Measurements from ENCODE around the gene MT1B. TPM values are rescaled to one million over a fixed set of nuclear protein-coding genes. Genes with fewer than 3 reads are reported as not detected.

The MT1B gene
- total and polyA plus RNA-seq, 2 of the 4 experiments (the other 2 are of a cell fraction): not detected

GRCh38 chr16:56635441-56635967, 16.2 kb upstream of the MT1B start:
- Histone ChIP-seq H3K4me3 (ENCODE audit: insufficient read depth, low read depth, low read length) (no peak overlapping the region; the same call in 1 of the 2 replicates), H2BK15ac (ENCODE audit: low read depth, low read length) (no peak overlapping the region), H2AK5ac (ENCODE audit: low read depth, low read length) (no peak overlapping the region), H3K9me3 (ENCODE audit: control insufficient read depth, insufficient read depth, low read length) (peaks cover 2% of the 10 kb centered on the region; the same call in 1 of the 2 replicates), H3K4me1 (ENCODE audit: control insufficient read depth, insufficient read depth, low read length) (no peaks in the 10 kb centered on the region; the same call in 1 of the 2 replicates), H4K20me1 (ENCODE audit: insufficient read depth, low read length) (no peaks in the 10 kb centered on the region), H2AFZ (replicated peaks; ENCODE audit: low read length, poor library complexity) (no peak overlapping the region), H3K9ac (ENCODE audit: low read depth, low read length) (no peak overlapping the region), H3K4ac (ENCODE audit: low read depth, low read length) (no peak overlapping the region), H4K91ac (ENCODE audit: insufficient read depth, low read depth, low read length) (no peak overlapping the region), H3K27me3 (ENCODE audit: control insufficient read depth, insufficient read depth, low read length) (peaks cover 88% of the 10 kb centered on the region), H2AK9ac (replicated peaks; ENCODE audit: low read depth, low read length, poor library complexity) (no peak overlapping the region), H3K14ac (replicated peaks; ENCODE audit: low read depth, low read length) (no peak overlapping the region), H3K9me1 (ENCODE audit: insufficient read depth, low read length) (no peaks in the 10 kb centered on the region), H3K56ac (ENCODE audit: extremely low read depth, insufficient read depth, low read length) (no peak overlapping the region), H3K27ac (ENCODE audit: insufficient read depth, low read length) (no peak overlapping the region), H4K8ac (ENCODE audit: low read depth in 2 of 2, low read length in 2 of 2) (no peak overlapping the region), H2BK20ac (ENCODE audit: low read depth, low read length) (no peak overlapping the region), H4K5ac (ENCODE audit: low read depth, low read length) (no peak overlapping the region), H3K4me2 (ENCODE audit: low read depth, low read length) (no peak overlapping the region; the same call in 1 of the 2 replicates), H3K79me1 (ENCODE audit: low read depth in 1 of 2, low read length in 2 of 2) (no peaks in the 10 kb centered on the region), H3K18ac (ENCODE audit: low read depth, low read length) (no peak overlapping the region), H3K23ac (ENCODE audit: low read depth, low read length) (no peak overlapping the region), H2BK5ac (ENCODE audit: low read depth, low read length, poor library complexity, severe bottlenecking) (no peak overlapping the region), H3K36me3 (ENCODE audit: control insufficient read depth, insufficient read depth, low read length) (no peaks in the 10 kb centered on the region), H2BK120ac (ENCODE audit: low read depth, low read length) (no peak overlapping the region)
- no peak for DNase-seq
- BruUV-seq (replicated peaks): no TSS peak
- ChIA-PET CTCF (no interaction called here), POLR2A (ENCODE audit: unreplicated experiment) (no interaction called here)
- dilution Hi-C loops (cut with HindIII; ENCODE audit: low sequenced_read_pairs, unreplicated experiment): no loop called here
- intact Hi-C loops (cut with micrococcal nuclease): no loop called here
- no peak for ATAC-seq (ENCODE audit: low read depth)
- in situ Hi-C loops (cut with MboI; ENCODE audit: low sequenced_read_pairs): no loop called here
- WGBS, 2 experiments (ENCODE audit: extremely low coverage in 2 of 2, insufficient read length in 1 of 2): 11% methylated on average over 20 of the region's 40 CpGs; no CpG with 5 or more reads in 1 of the 2 experiments
- TF ChIP-seq NFE2L2 (IDR thresholded peaks at IDR 0.05; ENCODE audit: low read depth, low read length) (no peak), POLR2A (IDR thresholded peaks at IDR 0.05; ENCODE audit: low read depth, low read length) (no peak), MAZ (IDR thresholded peaks at IDR 0.05; ENCODE audit: borderline replicate concordance, low read depth, low read length) (no peak), ELK1 (IDR thresholded peaks at IDR 0.05; ENCODE audit: borderline replicate concordance, low read depth, low read length) (no peak), MAFK (IDR thresholded peaks at IDR 0.05; ENCODE audit: low read depth, low read length) (no peak), BHLHE40 (IDR thresholded peaks at IDR 0.05; ENCODE audit: low read depth, low read length) (no peak), RFX5 (IDR thresholded peaks at IDR 0.05; ENCODE audit: low read depth, low read length) (no peak), RAD21 (IDR thresholded peaks at IDR 0.05; ENCODE audit: low read length) (no peak), USF2 (IDR thresholded peaks at IDR 0.05; ENCODE audit: low read depth, low read length) (no peak), CEBPB (IDR thresholded peaks at IDR 0.05; ENCODE audit: low read depth, low read length) (no peak)

All from IMR-90 (cell line).